Stimulated activated CD4-positive, alpha-beta T cell treated with anti-CD3 and anti-CD28 coated beads, Interleukin-4, amount 100 ng/mL, for 24 hours (primary cell): Measurements from ENCODE around the gene USF1.
"Not testable (repeated sequence)": the region's sequence is repeated elsewhere in the genome, so short reads cannot be mapped to it uniquely, and the experiment has no call there.

Source experiments
- DNase-seq: peaks from one replicate; pipeline ENCODE4 v3.0.0-alpha.2; 2020

The USF1 gene

GRCh38 chr1:161076410-161076809, 30.6 kb upstream of the USF1 start:
- DNase-seq, result no peak

- DNase-seq, result no peak
Measured at GRCh38 chr1:161074676-161075368, 29.0 kb upstream of the USF1 start.

GRCh38 chr1:161073474-161074121, 27.8 kb upstream of the USF1 start:
- no peak for DNase-seq

GRCh38 chr1:161072751-161073449, 27.1 kb upstream of the USF1 start:
- no peak for DNase-seq

- peak; percentile 51 for DNase-seq
Measured at GRCh38 chr1:161071886-161072371, 26.2 kb upstream of the USF1 start.

GRCh38 chr1:161070761-161071160, 25.0 kb upstream of the USF1 start:
- DNase-seq, result no peak

- peak; percentile 82 for DNase-seq
Measured at GRCh38 chr1:161069731-161070270, 24.0 kb upstream of the USF1 start, which contains the start of gene ARHGAP30. TSS of gene ARHGAP30 (minus strand) at chr1:161069891. CDS start at chr1:161069624, 267 bp downstream.

GRCh38 chr1:161069241-161069640, 23.5 kb upstream of the USF1 start:
- no peak for DNase-seq

- peak; percentile 82 for DNase-seq
Measured at GRCh38 chr1:161068306-161069234, 22.8 kb upstream of the USF1 start.

- peak; percentile 43 for DNase-seq
Measured at GRCh38 chr1:161066694-161067093, 20.9 kb upstream of the USF1 start.

GRCh38 chr1:161065681-161066080, 19.9 kb upstream of the USF1 start:
- DNase-seq, result not testable (repeated sequence)

GRCh38 chr1:161063936-161064335, 18.2 kb upstream of the USF1 start:
- DNase-seq, result not testable (repeated sequence)

GRCh38 chr1:161061419-161061818, 15.6 kb upstream of the USF1 start:
- DNase-seq, result no peak

- no peak for DNase-seq
Measured at GRCh38 chr1:161059293-161059692, 13.5 kb upstream of the USF1 start.

GRCh38 chr1:161054805-161055204, 9.0 kb upstream of the USF1 start:
- DNase-seq, result no peak

GRCh38 chr1:161054232-161054631, 8.5 kb upstream of the USF1 start:
- DNase-seq, result no peak

- DNase-seq, result no peak
Measured at GRCh38 chr1:161052899-161053298, 7.1 kb upstream of the USF1 start.

- no peak for DNase-seq
Measured at GRCh38 chr1:161051219-161051618, 5.4 kb upstream of the USF1 start.

- DNase-seq, result no peak
Measured at GRCh38 chr1:161048949-161049722, 3.4 kb upstream of the USF1 start.

GRCh38 chr1:161047436-161048420, 2.0 kb upstream of the USF1 start:
- no peak for DNase-seq
